GM19023 (cell line): ENCODE measurements around the gene CCDC88B.

Experiments used
- ATAC-seq: cut with Tn5 transposase; IDR thresholded peaks from one replicate; pipeline ENCODE4 v1.9.1; 2021; ENCODE audit warnings: mild to moderate bottlenecking, moderate library complexity; ENCODE audit not compliant: unreplicated experiment

Gene CCDC88B

GRCh38 chr11:64339754-64340408 lies at the start of gene CCDC88B:
Gene CCDC88B, plus strand, starts transcription at chr11:64340204. Its CDS starts 63 bp downstream, at chr11:64340267.
- ATAC-seq = peak; percentile 61

DNA sequence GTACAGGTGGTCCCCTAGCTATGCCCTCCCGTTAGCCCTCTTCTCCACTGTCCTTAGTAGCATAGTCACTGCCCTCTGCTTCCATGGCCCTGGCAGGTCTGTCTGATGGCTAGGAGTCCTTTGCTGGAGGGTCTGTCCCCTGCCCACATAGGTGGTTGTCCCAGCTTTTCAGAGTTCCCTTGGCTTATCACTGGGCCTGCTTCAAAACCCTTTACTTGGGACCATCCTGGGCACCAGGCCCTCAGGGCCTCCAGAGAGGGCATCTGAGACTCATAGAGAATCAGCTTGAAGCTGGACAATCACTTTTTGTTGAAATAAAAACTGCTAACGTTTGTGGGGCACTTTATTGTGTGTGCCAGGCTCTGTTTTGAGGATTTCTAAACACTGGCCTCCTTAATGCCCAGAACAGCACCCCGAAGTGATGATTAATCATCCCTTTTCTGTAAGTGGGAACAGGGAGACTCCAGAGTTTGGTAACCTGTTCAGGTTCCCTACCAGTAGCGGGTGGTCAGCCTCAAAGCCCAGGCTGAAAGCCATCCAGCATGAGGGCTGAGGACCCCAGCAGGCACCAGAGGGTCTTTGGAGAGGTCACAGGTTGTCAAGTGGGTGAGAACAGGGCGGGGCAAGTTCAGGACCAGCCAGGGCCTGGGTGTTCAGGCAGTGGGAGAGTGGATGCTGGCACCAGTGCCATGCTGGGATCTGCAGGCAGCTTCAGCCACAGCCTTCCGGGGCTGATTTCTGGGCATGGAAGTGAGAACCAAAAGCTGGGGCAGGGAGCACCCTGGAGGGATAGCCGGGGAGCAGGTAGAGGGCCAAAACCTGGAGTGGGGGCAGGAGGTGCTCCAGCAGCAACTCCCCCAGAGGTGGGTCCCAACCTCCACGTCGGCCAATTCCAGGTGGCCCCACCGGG lies 49.4 kb upstream of the CCDC88B start:
- ATAC-seq = no peak

DNA sequence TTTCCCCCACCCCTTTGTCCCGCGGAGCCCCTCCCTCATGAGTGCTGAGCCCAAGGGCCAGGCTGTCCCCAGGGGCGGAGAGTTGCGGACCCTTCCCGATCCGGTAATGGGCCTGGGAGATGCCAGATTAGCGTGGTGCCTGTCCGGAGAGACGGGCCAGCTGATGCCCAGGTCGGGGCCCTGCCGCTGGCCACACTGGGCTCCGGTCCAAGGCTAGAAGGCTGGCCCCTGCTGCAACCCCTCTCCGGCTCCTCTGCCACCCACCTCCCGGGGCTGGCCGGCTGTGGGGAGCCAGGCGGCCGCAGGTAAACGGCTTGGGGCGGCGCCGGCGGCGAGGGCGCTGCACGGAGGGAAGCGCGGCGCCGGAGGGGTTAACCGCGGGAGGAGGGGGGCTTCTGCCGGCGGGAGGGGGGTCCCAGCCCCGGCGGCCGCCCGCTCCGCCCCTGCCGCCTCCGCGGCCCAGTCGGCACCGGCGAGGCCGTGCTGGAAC lies 48.7 kb upstream of the CCDC88B start, which contains the start of gene KCNK4:
TSS of gene KCNK4 (plus strand) at position 41 of the 490 bp plus-strand sequence. CDS start 1,717 bp downstream, outside the sequence.
- no peak for ATAC-seq

GRCh38 chr11:64291752-64292459 lies 48.1 kb upstream of the CCDC88B start:
- no peak for ATAC-seq

- ATAC-seq = no peak
Observed at GRCh38 chr11:64292460-64293254, 47.3 kb upstream of the CCDC88B start.

DNA sequence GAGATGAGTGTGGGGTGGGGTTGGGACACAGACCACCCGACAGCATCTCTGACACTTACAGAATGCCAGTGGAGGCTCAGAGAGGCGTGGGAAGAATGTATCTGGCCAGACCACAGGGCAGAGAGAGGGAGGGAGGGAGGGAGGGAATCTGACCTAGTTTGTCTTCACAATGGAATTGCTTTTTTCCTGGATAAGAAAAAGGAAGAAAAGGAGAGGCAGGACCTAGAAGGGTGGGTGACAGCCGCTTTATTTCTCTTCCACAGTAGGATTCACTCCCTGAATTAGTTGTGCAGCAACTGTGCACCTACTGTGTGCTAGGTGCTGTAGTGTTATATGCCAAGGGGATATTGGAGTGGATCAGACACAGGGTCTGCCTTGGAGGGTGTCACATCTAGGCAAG lies 45.2 kb upstream of the CCDC88B start:
- no peak for ATAC-seq

GRCh38 chr11:64295760-64296159 lies 44.2 kb upstream of the CCDC88B start:
- ATAC-seq = no peak

GRCh38 chr11:64296236-64296635 lies 43.8 kb upstream of the CCDC88B start:
- no peak for ATAC-seq

DNA sequence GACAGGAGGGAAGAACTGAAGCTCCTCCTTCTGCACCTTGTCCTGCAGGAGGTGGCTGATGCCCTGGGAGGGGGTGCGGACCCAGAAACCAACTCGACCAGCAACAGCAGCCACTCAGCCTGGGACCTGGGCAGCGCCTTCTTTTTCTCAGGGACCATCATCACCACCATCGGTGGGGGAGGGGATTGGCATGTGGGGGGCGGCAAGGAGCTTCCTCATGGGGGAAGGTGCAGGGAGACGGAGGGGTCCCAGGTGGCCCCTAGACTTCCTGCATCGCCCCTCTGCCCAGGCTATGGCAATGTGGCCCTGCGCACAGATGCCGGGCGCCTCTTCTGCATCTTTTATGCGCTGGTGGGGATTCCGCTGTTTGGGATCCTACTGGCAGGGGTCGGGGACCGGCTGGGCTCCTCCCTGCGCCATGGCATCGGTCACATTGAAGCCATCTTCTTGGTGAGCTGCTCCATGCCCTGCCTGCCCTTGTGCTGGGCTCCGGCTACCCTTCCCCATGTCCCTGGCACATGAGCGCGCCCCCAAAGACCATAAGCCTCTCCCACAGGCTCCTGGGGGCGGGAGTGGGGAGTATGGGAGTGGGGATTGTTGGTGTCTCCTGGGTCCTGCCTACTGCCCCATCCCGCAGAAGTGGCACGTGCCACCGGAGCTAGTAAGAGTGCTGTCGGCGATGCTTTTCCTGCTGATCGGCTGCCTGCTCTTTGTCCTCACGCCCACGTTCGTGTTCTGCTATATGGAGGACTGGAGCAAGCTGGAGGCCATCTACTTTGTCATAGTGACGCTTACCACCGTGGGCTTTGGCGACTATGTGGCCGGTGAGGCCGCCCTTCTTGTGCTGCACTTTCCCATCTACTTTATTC lies 42.9 kb upstream of the CCDC88B start:
- no peak for ATAC-seq

DNA sequence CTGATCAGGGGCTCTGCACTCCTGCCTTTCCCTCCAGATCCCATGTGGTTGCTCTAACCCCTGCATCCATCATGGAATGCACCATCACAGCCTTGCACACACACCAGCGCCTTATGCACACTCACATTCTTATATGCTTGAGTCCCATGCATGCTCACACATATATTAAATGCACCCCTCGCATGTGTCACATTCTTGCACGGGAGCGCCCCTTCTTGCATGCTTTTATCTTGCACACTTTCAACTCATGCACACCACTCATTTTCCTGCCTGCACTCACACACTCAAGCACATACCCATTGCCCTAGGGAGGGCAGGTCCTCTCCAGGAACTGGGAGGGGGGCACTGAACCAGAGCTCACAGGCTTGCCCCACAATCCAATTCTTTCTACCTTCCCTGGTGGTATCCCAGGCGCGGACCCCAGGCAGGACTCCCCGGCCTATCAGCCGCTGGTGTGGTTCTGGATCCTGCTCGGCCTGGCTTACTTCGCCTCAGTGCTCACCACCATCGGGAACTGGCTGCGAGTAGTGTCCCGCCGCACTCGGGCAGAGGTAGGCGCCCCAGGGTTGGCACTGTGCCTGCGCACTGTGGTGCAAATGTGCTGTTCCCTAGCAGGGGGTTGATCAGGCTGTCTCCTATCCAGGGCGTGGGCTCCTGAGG lies 42.2 kb upstream of the CCDC88B start:
- no peak for ATAC-seq

DNA sequence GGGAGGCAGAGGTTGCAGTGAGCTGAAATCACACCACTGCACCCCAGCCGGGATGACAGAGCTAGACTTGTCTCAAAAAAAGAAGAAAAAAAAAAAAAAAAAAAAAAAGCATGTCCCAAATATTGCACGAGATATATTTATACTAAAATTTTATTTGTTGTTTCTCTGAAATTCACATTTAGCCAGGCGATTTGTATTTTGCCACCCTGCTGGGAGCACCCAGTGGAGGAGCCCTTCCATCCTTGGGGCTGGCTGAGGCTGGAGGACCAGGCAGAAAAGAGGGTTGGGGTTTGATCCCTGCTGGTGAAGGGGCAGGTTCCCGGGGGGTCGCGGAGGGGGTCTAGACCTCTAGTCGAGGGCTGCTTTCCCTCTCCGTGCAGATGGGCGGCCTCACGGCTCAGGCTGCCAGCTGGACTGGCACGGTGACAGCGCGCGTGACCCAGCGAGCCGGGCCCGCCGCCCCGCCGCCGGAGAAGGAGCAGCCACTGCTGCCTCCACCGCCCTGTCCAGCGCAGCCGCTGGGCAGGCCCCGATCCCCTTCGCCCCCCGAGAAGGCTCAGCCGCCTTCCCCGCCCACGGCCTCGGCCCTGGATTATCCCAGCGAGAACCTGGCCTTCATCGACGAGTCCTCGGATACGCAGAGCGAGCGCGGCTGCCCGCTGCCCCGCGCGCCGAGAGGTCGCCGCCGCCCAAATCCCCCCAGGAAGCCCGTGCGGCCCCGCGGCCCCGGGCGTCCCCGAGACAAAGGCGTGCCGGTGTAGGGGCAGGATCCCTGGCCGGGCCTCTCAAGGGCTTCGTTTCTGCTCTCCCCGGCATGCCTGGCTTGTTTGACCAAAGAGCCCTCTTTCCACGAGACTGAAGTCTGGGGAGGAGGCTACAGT lies 40.8 kb upstream of the CCDC88B start:
- ATAC-seq = no peak

DNA sequence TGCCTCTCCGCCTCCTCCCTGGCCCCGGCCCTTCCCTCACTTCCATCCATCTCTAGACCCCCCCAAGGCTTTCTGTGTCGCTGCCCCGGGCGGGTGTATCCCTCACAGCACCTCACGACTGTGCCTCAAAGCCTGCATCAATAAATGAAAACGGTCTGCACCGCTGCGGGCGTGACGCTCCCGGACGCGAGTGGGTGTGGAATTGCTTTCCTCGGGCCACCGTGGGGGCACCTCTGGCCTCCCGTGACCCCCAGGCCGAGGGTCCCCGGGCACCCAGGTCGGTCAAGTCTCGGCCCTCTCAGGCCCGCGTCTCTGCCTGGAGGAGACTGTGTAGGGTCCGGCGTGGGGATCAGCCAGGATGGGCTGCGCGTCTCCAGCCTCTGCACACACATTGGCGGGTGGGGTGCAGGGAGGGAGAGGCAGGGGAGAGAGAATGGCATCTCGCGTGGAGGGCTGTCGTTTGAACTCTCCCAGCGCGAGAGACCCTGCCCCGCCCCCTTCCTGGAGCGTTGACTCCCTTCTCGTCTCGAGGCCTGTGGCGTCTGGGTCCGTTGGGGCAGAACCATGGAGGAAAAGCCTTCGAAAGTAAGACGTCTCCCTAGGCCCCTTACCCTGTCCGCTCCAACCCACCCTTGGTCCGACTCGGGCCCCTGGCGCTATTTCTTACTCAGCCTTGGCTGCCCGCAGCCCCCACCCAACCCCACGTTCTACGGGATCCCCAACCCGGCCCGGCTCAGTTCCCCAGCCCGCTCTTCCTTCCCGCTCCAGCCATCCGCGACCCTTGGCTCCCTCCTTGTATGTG lies 40.0 kb upstream of the CCDC88B start, which contains the start of gene CATSPERZ:
TSS of gene CATSPERZ (plus strand) at position 512 of the 802 bp plus-strand sequence. CDS start at position 565, 53 bp downstream.
- ATAC-seq = no peak

- ATAC-seq = no peak
Observed at GRCh38 chr11:64303109-64304031, 36.6 kb upstream of the CCDC88B start.

DNA sequence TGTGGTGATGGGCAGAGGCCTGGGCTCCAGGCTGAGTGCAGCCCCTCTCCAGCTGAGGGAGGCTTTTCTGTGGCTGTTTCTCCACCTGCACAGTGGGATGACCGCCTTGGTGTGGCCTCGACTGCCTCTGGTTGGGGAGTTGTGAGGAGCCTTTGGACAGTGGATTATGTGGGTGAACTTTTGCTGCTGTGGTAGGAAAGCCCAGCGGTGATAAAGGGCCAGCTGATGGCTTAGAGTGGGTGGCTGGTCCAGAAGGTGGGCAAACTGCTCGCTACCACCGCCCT lies 36.0 kb upstream of the CCDC88B start:
- ATAC-seq = no peak

- peak; percentile 29 for ATAC-seq
Observed at GRCh38 chr11:64304316-64305072, 35.5 kb upstream of the CCDC88B start.
